OCI-LY3 (cell line): ENCODE data around the gene GCLM.
"Not testable (repeated sequence)": the region's sequence is repeated elsewhere in the genome, so short reads cannot be mapped to it uniquely, and the experiment has no call there.

ENCODE experiments used
- H2AFZ ChIP-seq: fragments of 200-600, 300-600 bp; shearing (Covaris generic); 2 replicates; pipeline ENCODE4 v1.6.0; 2014; ENCODE audit warnings: antibody characterized with exemption, low read depth, low read length
- H3K27ac ChIP-seq: fragments of 200-600, 300-600 bp; sonication (generic); 2 replicates; pipeline ENCODE4 v1.5.1; 2014; ENCODE audit warnings: mild to moderate bottlenecking, low read length, moderate library complexity, mixed read lengths
- H3K27me3 ChIP-seq: fragments of 200-600, 300-600 bp; sonication (generic); 2 replicates; pipeline ENCODE4 v1.6.1; 2014; ENCODE audit warnings: low read depth, low read length, mixed read lengths
- H3K36me3 ChIP-seq: fragments of 200-600, 300-600 bp; sonication (generic); replicated peaks from 2 replicates; pipeline ENCODE3; 2014; ENCODE audit warnings: low read depth, low read length, mixed read lengths
- H3K4me1 ChIP-seq: fragments of 300-600, 200-600 bp; sonication (generic); 2 replicates; pipeline ENCODE4 v1.6.1; 2014; ENCODE audit warnings: low read length, mixed read lengths
- H3K4me2 ChIP-seq: fragments of 200-600, 300-600 bp; sonication (generic); 2 replicates; pipeline ENCODE4 v1.6.1; 2014; ENCODE audit warnings: low read length, mixed read lengths
- H3K4me3 ChIP-seq: fragments of 300-600, 200-600 bp; sonication (generic); 2 replicates; pipeline ENCODE4 v1.5.1; 2014; ENCODE audit warnings: antibody characterized with exemption, mild to moderate bottlenecking, low read length, moderate library complexity
- H3K79me2 ChIP-seq: fragments of 300-600, 200-600 bp; shearing (Covaris generic); 2 replicates; pipeline ENCODE4 v1.6.1; 2014; ENCODE audit warnings: mild to moderate bottlenecking, low read length, mixed read lengths
- H3K9ac ChIP-seq: fragments of 300-600, 200-600 bp; shearing (Covaris generic); 2 replicates; pipeline ENCODE4 v1.6.0; 2014; ENCODE audit warnings: mild to moderate bottlenecking, low read length, moderate library complexity
- H3K9me3 ChIP-seq: fragments of 200-600, 300-600 bp; shearing (Covaris generic); 2 replicates; pipeline ENCODE4 v1.6.1; 2014; ENCODE audit warnings: low read length, mixed read lengths; ENCODE audit not compliant: insufficient read depth
- H4K20me1 ChIP-seq: fragments of 200-600, 300-600 bp; sonication (generic); 2 replicates; pipeline ENCODE4 v1.6.1; 2016; ENCODE audit warnings: low read length, mixed read lengths; ENCODE audit not compliant: insufficient read depth
- EZH2phosphoT487 ChIP-seq: fragments of 200-600 bp; shearing (Covaris generic); IDR thresholded peaks from 2 replicates; pipeline ENCODE4 v1.6.1; 2018; ENCODE audit warnings: antibody characterized with exemption, mixed run types, low read depth
- TF ChIP-seq, protein P1 (sequence below): fragments of 200-600, 300-600 bp; sonication (generic); IDR thresholded peaks from 2 replicates; pipeline ENCODE4 v1.5.1; 2014; ENCODE audit warnings: antibody characterized with exemption, low read length, low read depth

Gene GCLM

GRCh38 chr1:93955765-93956164 lies 46.5 kb upstream of the GCLM start:
- Histone ChIP-seq H3K9ac (no peak overlapping the region), H3K4me3 (no peak overlapping the region), H3K36me3 (no peaks in the 10 kb centered on the region), H2AFZ (no peak overlapping the region), H3K4me2 (no peak overlapping the region), H4K20me1 (no peaks in the 10 kb centered on the region), H3K9me3 (peaks cover 6% of the 10 kb centered on the region; the same call in 1 of the 2 replicates), H3K27me3 (no peaks in the 10 kb centered on the region), H3K4me1 (no peaks in the 10 kb centered on the region), H3K79me2 (no peaks in the 10 kb centered on the region), H3K27ac (no peak overlapping the region)
- TF ChIP-seq, protein P1, sequence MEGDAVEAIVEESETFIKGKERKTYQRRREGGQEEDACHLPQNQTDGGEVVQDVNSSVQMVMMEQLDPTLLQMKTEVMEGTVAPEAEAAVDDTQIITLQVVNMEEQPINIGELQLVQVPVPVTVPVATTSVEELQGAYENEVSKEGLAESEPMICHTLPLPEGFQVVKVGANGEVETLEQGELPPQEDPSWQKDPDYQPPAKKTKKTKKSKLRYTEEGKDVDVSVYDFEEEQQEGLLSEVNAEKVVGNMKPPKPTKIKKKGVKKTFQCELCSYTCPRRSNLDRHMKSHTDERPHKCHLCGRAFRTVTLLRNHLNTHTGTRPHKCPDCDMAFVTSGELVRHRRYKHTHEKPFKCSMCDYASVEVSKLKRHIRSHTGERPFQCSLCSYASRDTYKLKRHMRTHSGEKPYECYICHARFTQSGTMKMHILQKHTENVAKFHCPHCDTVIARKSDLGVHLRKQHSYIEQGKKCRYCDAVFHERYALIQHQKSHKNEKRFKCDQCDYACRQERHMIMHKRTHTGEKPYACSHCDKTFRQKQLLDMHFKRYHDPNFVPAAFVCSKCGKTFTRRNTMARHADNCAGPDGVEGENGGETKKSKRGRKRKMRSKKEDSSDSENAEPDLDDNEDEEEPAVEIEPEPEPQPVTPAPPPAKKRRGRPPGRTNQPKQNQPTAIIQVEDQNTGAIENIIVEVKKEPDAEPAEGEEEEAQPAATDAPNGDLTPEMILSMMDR: no peak
- no peak for TF ChIP-seq EZH2phosphoT487

DNA sequence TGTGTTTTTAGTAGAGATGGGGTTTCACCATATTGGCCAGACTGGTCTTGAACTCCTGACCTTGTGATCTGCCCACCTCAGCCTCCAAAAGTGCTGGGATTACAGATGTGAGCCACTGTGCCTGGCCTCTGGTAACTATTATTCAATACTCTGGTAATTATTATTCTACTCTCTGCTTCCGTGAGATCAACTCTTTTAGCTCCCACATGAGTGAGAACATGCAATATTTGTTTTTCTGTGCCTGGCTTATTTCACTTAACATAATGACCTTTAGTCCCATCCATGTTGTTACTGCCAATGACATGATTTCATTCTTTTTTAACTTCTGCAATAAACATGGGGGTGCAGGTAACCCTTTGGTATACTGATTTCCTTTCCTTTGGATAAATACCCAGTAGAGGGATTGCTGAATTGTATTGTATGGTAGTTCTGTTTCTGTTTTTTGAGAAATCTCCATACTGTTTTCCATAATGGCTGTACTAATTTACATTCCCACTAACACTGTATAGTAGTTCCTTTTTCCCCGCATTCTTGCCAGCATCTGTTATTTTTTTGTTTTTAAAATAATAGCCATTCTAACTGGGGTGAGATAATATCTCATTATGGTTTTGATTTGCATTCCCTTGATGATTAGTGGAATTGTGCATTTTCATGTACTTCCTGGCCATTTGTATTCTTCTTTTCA lies 37.9 kb upstream of the GCLM start:
- not testable (repeated sequence) for H3K4me1 ChIP-seq, H3K9me3 ChIP-seq, H4K20me1 ChIP-seq, H3K79me2 ChIP-seq, H3K27ac ChIP-seq, H3K4me3 ChIP-seq, H3K36me3 ChIP-seq, H3K9ac ChIP-seq, H3K4me2 ChIP-seq, H2AFZ ChIP-seq, H3K27me3 ChIP-seq

GRCh38 chr1:93938461-93939145 lies 29.4 kb upstream of the GCLM start:
- no peak for TF ChIP-seq EZH2phosphoT487
- TF ChIP-seq, protein P1: no peak
- H3K9ac ChIP-seq: no peak overlapping the region

DNA sequence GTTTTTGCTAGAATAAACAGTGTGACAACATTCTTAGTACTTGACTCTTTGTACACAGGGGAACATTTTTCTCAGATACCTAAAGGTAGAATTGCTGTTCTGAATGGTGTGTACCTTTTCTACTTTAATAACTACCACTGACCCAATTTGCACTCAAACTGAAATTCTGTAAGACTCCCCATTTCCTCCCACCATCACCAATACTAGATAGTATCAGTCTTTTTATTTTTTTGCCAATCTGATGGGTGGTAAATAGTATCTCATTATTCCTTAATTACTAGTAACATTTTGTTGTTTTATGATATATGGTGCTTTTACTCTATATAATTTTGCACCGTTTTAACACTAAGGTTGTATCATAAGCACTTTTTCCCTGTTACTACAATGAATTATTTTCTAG lies 28.8 kb upstream of the GCLM start:
- Histone ChIP-seq H3K4me1 (no peaks in the 10 kb centered on the region), H3K36me3 (no peaks in the 10 kb centered on the region), H2AFZ (no peak overlapping the region), H4K20me1 (no peaks in the 10 kb centered on the region), H3K9me3 (no peaks in the 10 kb centered on the region), H3K4me2 (no peak overlapping the region), H3K9ac (no peak overlapping the region), H3K79me2 (no peaks in the 10 kb centered on the region), H3K27me3 (no peaks in the 10 kb centered on the region), H3K4me3 (no peak overlapping the region), H3K27ac (no peak overlapping the region)
- TF ChIP-seq, protein P1: no peak
- TF ChIP-seq EZH2phosphoT487: no peak

More at GRCh38 chr1:93938461-93939145, 29.4 kb upstream of the GCLM start:
- H3K4me3 ChIP-seq: no peak overlapping the region
- no peak overlapping the region for H3K27ac ChIP-seq
- no peaks in the 10 kb centered on the region for H4K20me1 ChIP-seq
- no peaks in the 10 kb centered on the region for H3K27me3 ChIP-seq
- H3K4me1 ChIP-seq: no peaks in the 10 kb centered on the region
- H3K36me3 ChIP-seq: no peaks in the 10 kb centered on the region
- no peaks in the 10 kb centered on the region for H3K79me2 ChIP-seq
- H3K4me2 ChIP-seq: no peak overlapping the region
- H2AFZ ChIP-seq: no peak overlapping the region
- H3K9me3 ChIP-seq: no peaks in the 10 kb centered on the region
